PC-9 (cell line): Measurements from ENCODE around the gene TRIP12. TPM values are rescaled to one million over a fixed set of nuclear protein-coding genes. Genes with fewer than 3 reads are reported as not detected.
"Not testable (repeated sequence)": the region's sequence is repeated elsewhere in the genome, so short reads cannot be mapped to it uniquely, and the experiment has no call there.

ENCODE experiments used
- BruUV-seq: library from RNA; stranded (reverse); fragments of 400-500 nt; replicated peaks from 2 replicates; lab custom pipeline; 2021; lab: Mats Ljungman, UMichigan
- CTCF ChIA-PET: fragments of 300-600 bp; sonication (Branson Sonifier 250); formaldehyde crosslinking; loops from one replicate; lab custom pipeline; 2022; ENCODE audit warnings: antibody characterized with exemption; lab: Charles Lee
- POLR2A ChIA-PET: fragments of 300-600 bp; sonication (Branson Sonifier 250); formaldehyde crosslinking; loops from one replicate; lab custom pipeline; 2022; ENCODE audit warnings: antibody characterized with exemption; ENCODE audit not compliant: unreplicated experiment; lab: Charles Lee
- DNase-seq, 2 experiments: peaks; one replicate each; pipeline versions ENCODE4 v3.0.0 to v3.0.0-alpha.2; 2015 to 2022; ENCODE audit warnings: mixed read lengths in 1 of 2
- H2AFZ ChIP-seq: fragments of 200-600 bp; sonication (generic); 2 replicates; pipeline ENCODE4 v1.8.1; 2017; ENCODE audit warnings: antibody characterized with exemption
- H3F3A ChIP-seq: fragments of 200-600 bp; sonication (generic); 2 replicates; pipeline ENCODE4 v1.8.1; 2017; ENCODE audit warnings: antibody characterized with exemption, mild to moderate bottlenecking, low read depth; ENCODE audit not compliant: insufficient read depth
- H3K27ac ChIP-seq: fragments of 200-600 bp; sonication (generic); 2 replicates; pipeline ENCODE4 v1.6.1; 2016; ENCODE audit warnings: mixed run types
- H3K27me3 ChIP-seq: fragments of 200-600 bp; sonication (generic); 2 replicates; pipeline ENCODE4 v1.6.1; 2016; ENCODE audit warnings: low read depth, mixed run types; ENCODE audit not compliant: insufficient read depth
- H3K36me3 ChIP-seq: fragments of 200-600 bp; sonication (generic); 2 replicates; pipeline ENCODE4 v1.6.1; 2016; ENCODE audit warnings: low read depth, mixed run types
- H3K4me1 ChIP-seq: fragments of 200-600 bp; sonication (generic); replicated peaks from 2 replicates; pipeline ENCODE4 v1.6.1; 2016; ENCODE audit warnings: mixed run types; ENCODE audit not compliant: insufficient read depth
- H3K4me2 ChIP-seq: fragments of 200-600 bp; sonication (generic); 2 replicates; pipeline ENCODE4 v1.6.1; 2017; ENCODE audit warnings: mixed run types
- H3K4me3 ChIP-seq: fragments of 200-600 bp; sonication (generic); 2 replicates; pipeline ENCODE4 v1.6.1; 2016; ENCODE audit warnings: mixed run types
- H3K79me2 ChIP-seq: fragments of 200-600 bp; sonication (generic); 2 replicates; pipeline ENCODE4 v1.6.1; 2017; ENCODE audit warnings: low read depth, mixed run types
- H3K9me2 ChIP-seq: fragments of 200-600 bp; sonication (generic); 2 replicates; pipeline ENCODE4 v1.8.1; 2017; ENCODE audit warnings: mild to moderate bottlenecking; ENCODE audit not compliant: insufficient read depth
- H3K9me3 ChIP-seq: fragments of 200-600 bp; sonication (generic); 2 replicates; pipeline ENCODE4 v1.8.1; 2016; ENCODE audit warnings: low read depth; ENCODE audit not compliant: insufficient read depth
- H4K20me1 ChIP-seq: fragments of 200-600 bp; sonication (generic); 2 replicates; pipeline ENCODE4 v1.8.1; 2017; ENCODE audit not compliant: insufficient read depth
- EZH2 ChIP-seq: fragments of 200-600 bp; sonication (generic); IDR thresholded peaks from 2 replicates; pipeline ENCODE4 v1.8.0; 2017; ENCODE audit warnings: antibody characterized with exemption, low read depth
- intact Hi-C: fragments of 100-400 bp; cut with micrococcal nuclease; formaldehyde crosslinking; loops from one replicate; pipeline ENCODE4 v1.10.0; 2022; ENCODE audit not compliant: unreplicated experiment
- total RNA-seq: library from RNA; stranded (reverse); gene quantifications from 2 replicates; pipeline ENCODE4 v1.2.3, GENCODE V29; 2021
- TF ChIP-seq, protein P1 (sequence below): fragments of 200-600 bp; sonication (generic); conservative IDR thresholded peaks from 2 replicates; pipeline ENCODE4 v1.6.1; 2017; ENCODE audit warnings: mixed run types, antibody characterized with exemption, mild to moderate bottlenecking, moderate library complexity

TRIP12 gene
- total RNA-seq, 1 experiment from 2014 or later: 226 TPM

DNA sequence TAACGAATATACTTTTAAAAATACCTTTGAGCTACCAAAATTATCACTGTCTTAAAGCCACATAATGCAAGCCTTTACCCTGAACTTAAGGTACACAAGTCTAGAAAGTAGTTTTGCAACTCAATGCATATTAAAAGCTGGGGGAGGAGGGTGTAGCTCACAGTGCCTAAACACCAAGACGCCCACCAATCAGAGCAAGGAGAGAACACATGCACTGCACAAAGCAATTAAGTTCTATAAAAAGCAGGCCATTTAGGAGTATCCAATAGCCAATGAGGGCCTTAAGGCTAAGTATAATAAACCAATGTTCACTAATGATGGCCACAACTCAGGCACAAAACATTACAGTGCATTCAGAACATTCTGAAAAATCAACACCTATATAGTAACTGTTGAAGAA is 16.2 kb downstream of the TRIP12 start:
- ChIA-PET POLR2A (no interaction called here), CTCF (no interaction called here)
- Histone ChIP-seq H3F3A (peaks cover 6% of the 10 kb centered on the region; the same call in 1 of the 2 replicates), H3K4me3 (no peak overlapping the region), H3K79me2 (peaks cover 94% of the 10 kb centered on the region), H2AFZ (no peak overlapping the region), H3K36me3 (peaks cover 7% of the 10 kb centered on the region; the same call in 1 of the 2 replicates), H3K4me2 (no peak overlapping the region), H4K20me1 (peaks cover 80% of the 10 kb centered on the region), H3K27ac (no peak overlapping the region), H3K27me3 (no peaks in the 10 kb centered on the region), H3K9me3 (no peaks in the 10 kb centered on the region), H3K9me2 (no peaks in the 10 kb centered on the region), H3K4me1 (peaks cover 10% of the 10 kb centered on the region; the same call in 1 of the 2 replicates)
- no peak for DNase-seq
- no TSS peak for BruUV-seq
- TF ChIP-seq, protein P1, sequence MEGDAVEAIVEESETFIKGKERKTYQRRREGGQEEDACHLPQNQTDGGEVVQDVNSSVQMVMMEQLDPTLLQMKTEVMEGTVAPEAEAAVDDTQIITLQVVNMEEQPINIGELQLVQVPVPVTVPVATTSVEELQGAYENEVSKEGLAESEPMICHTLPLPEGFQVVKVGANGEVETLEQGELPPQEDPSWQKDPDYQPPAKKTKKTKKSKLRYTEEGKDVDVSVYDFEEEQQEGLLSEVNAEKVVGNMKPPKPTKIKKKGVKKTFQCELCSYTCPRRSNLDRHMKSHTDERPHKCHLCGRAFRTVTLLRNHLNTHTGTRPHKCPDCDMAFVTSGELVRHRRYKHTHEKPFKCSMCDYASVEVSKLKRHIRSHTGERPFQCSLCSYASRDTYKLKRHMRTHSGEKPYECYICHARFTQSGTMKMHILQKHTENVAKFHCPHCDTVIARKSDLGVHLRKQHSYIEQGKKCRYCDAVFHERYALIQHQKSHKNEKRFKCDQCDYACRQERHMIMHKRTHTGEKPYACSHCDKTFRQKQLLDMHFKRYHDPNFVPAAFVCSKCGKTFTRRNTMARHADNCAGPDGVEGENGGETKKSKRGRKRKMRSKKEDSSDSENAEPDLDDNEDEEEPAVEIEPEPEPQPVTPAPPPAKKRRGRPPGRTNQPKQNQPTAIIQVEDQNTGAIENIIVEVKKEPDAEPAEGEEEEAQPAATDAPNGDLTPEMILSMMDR: no peak
- TF ChIP-seq EZH2: no peak
- intact Hi-C loops: no loop called here

DNA sequence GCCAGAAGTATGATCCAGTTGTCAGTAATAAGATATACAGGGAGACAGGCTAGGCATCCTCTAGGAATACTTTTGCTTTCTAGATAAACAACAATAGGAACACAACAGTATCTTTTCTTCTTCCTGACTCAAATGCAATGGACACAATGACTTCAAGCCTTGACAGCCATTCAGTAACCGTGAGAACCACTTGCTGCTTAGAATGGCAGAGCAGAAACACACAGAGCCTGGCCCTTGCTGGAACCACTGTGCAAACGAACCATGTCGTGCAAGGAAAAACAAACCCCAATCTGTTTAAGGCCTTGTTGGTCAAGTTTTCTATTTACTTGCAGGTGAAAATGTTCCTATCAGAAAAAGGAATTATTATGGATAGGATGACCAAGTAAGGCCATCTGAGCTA is 18.8 kb downstream of the TRIP12 start:
- Histone ChIP-seq H3K9me2 (no peaks in the 10 kb centered on the region), H3K27me3 (no peaks in the 10 kb centered on the region), H4K20me1 (peaks cover 79% of the 10 kb centered on the region), H3K9me3 (no peaks in the 10 kb centered on the region), H3K4me3 (no peak overlapping the region), H3K4me1 (peaks cover 10% of the 10 kb centered on the region; the same call in 1 of the 2 replicates), H3K36me3 (peaks cover 24% of the 10 kb centered on the region; the same call in 1 of the 2 replicates), H3K4me2 (no peak overlapping the region), H3K27ac (no peak overlapping the region), H3F3A (peaks cover 6% of the 10 kb centered on the region; the same call in 1 of the 2 replicates), H2AFZ (no peak overlapping the region), H3K79me2 (peaks cover 96% of the 10 kb centered on the region)
- ChIA-PET CTCF (no interaction called here), POLR2A (no interaction called here)
- no peak for DNase-seq
- no peak for TF ChIP-seq EZH2
- TF ChIP-seq, protein P1: no peak
- intact Hi-C loops: no loop called here
- BruUV-seq: no TSS peak

DNA sequence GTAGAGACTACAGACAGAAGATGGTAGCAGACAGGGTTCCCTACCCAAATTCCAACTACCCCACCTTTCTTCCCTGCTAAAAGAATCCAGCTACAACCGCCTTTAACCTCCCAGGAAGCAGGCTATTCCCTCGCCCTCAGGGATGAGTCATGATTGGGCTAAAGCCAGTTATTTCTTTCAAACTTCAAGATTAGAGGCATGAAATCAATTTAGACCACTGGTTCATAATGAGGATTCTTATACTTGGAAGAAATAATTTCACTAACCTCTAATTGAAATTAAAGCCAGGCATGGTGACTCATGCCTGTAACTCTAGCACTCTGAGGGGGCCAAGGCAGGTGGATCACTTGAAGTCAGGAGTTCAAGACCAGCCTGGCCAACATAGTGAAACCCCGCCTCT is 20.0 kb downstream of the TRIP12 start:
- intact Hi-C loops: no loop called here
- Histone ChIP-seq H4K20me1 (peaks cover 80% of the 10 kb centered on the region), H3K79me2 (peaks cover 98% of the 10 kb centered on the region), H2AFZ (no peak overlapping the region), H3K36me3 (peaks cover 27% of the 10 kb centered on the region; the same call in 1 of the 2 replicates), H3K9me3 (no peaks in the 10 kb centered on the region), H3F3A (peaks cover 6% of the 10 kb centered on the region; the same call in 1 of the 2 replicates), H3K4me2 (no peak overlapping the region), H3K27ac (no peak overlapping the region), H3K4me1 (peaks cover 10% of the 10 kb centered on the region; the same call in 1 of the 2 replicates), H3K4me3 (no peak overlapping the region), H3K9me2 (no peaks in the 10 kb centered on the region), H3K27me3 (no peaks in the 10 kb centered on the region)
- peak in 1 of 2 experiments; percentile 25 for DNase-seq
- TF ChIP-seq, protein P1: no peak
- TF ChIP-seq EZH2: no peak
- ChIA-PET POLR2A (interaction anchor here (0.6 kb wide), 1 partner anchor 953 kb away, joined by 23 read pairs; no protein-coding TSS in a partner anchor), CTCF (no interaction called here)
- no TSS peak for BruUV-seq

DNA sequence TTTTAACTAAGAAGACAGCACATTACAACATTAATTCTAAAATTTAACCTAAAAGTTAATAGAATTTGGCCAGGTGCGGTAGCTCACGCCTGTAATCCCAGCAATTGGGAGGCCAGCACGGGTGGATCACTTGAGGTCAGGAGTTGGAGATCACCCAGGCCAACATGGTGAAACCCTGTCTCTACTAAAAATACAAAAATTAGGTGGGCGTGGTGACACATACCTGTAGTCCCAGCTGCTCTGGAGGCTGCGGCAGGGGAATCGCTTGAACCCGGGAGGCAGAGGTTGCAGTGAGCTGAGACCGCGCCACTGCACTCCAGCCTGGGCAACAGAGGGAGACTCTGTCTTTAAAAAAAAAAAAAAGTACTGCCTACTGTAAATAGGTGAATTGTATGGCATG is 21.3 kb downstream of the TRIP12 start:
- H3K4me2 ChIP-seq, H3K27ac ChIP-seq, H3K4me3 ChIP-seq, DNase-seq, intact Hi-C loops, H2AFZ ChIP-seq, BruUV-seq, H3K9me2 ChIP-seq, POLR2A ChIA-PET, H3F3A ChIP-seq, H3K27me3 ChIP-seq, H3K9me3 ChIP-seq: not testable (repeated sequence)
- H4K20me1 ChIP-seq: peaks cover 85% of the 10 kb centered on the region
- CTCF ChIA-PET: interaction anchor here (0.6 kb wide), 1 partner anchor 100 kb away, joined by 3 read pairs; no protein-coding TSS in a partner anchor
- peaks cover 10% of the 10 kb centered on the region; the same call in 1 of the 2 replicates for H3K4me1 ChIP-seq
- H3K79me2 ChIP-seq: peaks cover 95% of the 10 kb centered on the region
- H3K36me3 ChIP-seq: peaks cover 27% of the 10 kb centered on the region; the same call in 1 of the 2 replicates
